HT-29 (cell line): ENCODE results near the gene MAP1LC3B. TPM values are rescaled to one million over a fixed set of nuclear protein-coding genes. Genes with fewer than 3 reads are reported as not detected.

Experiments
- DNase-seq: peaks from one replicate; pipeline ENCODE4 v3.0.0-alpha.2; 2015; ENCODE audit warnings: low spot score
- total RNA-seq: library from RNA; depleted of rRNA; stranded (reverse); fragments of >200 nt; shearing (Covaris generic); gene quantifications from 2 replicates; pipeline ENCODE4 v1.2.3, GENCODE V29; 2014

Gene MAP1LC3B
- total RNA-seq, 1 experiment from 2014 or later: 14.3 TPM

DNA sequence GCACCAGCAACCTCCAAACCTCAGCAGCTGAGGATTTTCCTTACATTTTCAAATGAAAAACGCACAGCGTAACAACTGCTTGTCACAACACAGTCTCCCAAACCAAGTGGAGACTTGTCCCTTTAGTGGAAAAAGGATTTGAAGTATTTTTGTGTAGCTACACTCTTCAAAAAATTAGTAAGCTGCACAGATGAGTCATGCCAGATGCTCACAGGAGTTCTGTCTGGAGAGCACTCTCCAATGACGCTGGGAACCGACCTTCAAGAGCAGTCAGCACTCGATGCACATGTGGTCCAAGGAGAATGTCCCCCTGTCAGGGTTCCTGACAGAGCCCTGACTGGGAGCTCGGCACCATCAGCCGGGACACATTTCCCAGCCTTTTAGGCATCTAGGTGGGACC lies 39.8 kb downstream of the MAP1LC3B start:
- no peak for DNase-seq

- no peak for DNase-seq
Measured at GRCh38 chr16:87432330-87432915, 40.3 kb downstream of the MAP1LC3B start.

DNA sequence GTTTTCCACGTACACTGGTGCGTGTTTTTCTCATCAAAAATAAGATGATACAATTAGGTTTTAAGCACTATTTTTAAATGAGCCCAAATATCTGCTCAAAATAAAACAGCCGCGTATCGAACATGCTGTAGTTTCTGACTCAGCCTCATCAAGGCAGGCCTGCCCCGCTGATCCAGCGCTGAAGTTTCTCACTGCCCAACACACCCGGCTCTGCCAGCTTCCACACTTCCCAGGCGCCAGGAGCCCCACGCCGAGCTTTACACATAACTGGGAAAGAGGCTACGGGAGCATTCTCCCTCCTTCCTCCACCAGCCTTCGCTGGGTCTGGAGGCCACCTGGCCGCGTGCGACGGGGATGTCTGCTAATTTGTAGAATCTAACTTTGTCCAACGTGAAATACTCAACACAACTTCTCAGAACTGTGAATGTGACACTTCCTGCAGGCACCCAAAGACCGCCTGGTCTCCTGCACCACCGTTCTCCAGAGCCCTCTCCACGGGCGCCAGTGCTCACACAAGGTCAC lies 42.1 kb downstream of the MAP1LC3B start:
- no peak for DNase-seq

- DNase-seq: no peak
Measured at GRCh38 chr16:87435372-87436224, 43.5 kb downstream of the MAP1LC3B start.

DNA sequence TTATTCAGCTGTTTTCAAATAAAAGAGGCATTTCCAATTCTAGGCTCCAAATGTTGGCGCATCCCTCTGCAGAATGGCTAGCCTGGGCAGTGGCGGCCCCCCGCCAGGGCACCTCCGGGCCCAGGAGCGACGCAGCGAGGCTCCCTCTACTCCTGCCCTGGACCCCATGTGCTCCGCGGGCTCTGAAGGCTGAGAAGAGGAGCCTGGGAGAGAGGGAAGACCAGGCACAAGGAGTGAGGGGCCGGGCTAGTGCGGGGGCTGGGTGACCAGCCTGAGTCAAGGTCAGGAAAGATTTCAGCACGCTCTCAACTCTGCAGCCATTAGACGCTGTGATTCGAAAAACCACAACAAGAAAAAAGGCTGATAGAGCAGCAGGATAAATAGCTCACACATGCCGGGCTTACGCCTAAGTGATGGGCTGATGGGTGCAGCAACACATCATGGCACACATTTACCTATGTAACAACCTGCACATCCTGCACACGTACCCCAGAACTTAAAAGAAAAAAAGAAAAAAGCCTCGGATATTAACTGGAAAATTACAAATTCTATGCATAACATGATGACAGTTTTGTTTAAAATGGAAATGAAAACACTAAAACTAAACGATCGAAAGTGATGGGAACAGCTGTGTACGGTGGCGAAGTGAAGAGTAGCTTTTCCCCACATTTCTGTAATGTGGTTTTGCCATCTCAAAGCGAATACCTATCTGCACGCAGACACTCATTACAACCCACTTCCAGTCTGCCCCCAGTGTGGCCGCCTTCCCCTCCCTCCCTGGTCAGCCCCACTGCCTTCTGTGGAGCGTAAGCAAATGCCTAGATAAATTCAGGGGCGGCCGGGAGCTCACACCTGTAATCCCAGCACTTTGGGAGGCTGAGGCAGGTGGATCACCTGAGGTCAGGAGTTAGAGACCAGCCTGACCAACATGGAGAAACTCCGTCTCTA lies 44.4 kb downstream of the MAP1LC3B start:
- no peak for DNase-seq

DNA sequence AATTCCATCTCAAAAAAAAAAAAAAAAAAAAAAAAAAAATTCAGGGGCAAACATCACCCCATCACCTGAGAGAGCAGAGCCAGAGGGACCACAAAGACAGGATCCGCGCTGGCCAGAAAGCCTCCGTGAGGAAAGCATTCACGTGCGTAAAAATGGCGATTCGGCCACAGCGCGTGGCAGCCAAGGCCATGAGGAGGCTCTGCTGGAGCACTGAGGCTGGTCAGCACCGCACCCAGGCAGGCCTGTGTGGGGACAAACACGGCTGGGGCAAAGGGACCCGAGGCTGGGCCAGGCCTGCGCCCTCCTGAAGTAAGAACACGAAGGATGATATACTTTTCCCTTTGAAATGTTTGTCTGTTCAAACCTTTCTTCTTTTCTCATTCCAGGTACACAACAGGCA lies 45.2 kb downstream of the MAP1LC3B start:
- DNase-seq: no peak

DNA sequence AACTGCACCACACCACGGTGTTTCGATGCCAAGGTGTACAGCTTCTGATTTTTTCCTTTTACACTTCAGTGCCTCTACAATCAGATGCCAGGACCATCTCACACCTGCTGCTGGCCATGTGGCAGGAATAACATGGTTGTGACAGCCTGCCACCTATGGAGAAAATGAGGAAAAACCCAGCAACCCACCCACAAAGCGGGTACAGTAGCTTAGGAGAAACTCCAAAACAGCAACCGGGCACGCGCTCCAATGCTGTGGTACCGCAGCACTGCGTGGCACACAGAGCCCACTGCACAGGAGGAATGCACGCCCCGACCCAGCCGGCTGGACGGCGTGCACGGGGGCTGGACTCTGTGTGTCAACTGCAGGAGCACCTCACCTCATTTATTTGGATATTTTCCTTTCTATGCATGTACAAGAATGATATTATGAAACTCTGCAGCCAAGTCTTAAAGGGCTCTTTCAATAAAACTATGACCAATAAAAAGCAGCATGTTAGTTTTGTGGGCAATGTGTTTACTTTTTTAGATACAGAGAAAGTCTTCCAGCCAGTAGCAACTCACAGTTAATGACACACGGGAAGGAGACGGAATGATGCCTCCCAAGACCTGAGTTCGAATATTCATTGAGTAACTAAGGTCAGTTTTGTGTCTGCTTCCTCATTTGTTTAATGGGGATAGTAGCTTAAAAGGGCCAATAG lies 45.9 kb downstream of the MAP1LC3B start:
- no peak for DNase-seq

DNA sequence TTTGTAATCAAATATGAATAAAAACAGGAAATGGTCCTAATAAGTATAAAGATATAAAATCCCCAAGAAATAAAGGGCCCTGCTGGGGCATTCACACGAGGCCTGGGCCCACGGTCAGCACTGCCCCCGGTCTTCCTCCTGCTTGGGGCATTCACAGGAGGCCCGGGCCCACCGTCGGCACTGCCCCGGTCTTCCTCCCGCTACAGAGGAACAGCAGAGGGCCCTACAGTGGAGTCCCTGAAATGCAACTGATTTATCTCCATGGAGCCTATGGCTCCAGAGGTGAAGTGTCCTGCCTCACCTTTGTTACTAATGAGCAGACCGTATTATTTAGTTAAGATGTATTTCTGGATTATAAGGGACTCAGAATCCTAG lies 46.5 kb downstream of the MAP1LC3B start:
- DNase-seq: no peak

- no peak for DNase-seq
Measured at GRCh38 chr16:87439926-87440325, 47.8 kb downstream of the MAP1LC3B start.

DNA sequence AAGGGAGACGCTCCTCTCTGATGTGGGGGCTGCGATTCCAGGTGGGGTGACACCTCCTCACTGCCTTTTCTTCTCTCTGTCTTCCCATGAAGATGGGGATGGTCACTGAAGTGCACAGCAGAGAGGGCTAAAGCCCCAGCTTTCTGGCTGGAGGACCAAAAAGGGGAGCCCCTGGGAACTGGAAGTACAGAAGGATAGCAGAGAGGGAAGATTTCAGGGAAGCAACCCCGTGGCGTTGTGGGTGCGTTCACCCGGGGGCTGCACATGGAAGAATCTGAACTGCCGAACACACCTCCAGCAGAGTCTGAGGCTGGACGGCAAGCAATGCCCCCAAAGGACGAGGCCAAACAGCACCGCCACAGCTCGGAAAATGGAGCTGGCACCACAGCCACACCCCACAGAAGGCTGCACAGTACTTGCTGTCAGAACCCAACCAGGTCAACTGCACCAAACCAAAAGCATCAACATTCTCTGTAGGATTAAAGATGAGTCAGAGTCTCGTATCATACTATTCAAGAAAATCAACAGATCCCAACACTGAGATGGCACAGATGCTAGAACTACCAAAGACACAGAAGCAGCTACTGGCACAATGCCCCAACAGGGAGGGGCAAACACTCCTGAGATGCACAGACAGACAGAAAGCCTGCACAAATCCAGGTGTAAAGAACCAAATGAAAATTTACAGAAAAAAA lies 49.9 kb downstream of the MAP1LC3B start:
- DNase-seq: no peak

DNA sequence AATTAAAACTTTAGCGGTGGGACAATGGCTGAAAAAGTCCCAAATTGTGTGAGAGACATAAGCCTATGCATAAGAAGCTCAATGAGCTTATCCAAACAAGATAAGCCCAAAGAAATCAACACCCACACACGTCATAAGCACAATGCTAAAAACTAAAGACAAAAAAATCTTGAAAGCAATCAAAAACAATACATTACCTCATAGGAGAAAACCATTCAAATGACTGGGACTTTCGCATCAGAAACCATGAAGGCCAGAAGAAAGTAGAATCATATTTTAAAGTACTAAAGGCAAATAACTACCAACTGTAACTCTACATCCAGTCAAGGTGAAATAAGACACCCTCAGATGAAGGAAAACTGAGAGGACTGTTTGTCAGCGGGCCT lies 50.4 kb downstream of the MAP1LC3B start:
- DNase-seq: no peak

DNA sequence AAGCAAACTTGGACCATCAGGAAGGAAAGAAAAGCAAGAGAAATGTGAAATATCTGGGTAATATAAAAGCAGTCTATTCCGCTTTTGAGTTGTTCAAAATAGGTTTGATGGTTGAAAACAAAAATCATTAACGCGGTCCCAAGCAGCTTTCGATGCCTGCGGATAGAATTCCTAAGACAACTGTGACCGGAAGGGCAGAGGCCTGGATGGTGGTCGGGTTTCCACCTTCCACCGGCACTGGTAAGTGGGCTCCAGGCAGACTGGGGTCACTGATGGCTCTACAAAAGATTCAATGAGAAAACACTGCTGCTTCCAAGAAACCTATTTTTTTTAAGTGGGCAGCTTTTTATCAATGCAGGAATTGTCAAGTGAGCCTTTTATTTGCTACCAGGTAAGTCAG lies 50.9 kb downstream of the MAP1LC3B start:
- no peak for DNase-seq

GRCh38 chr16:87443964-87444363 lies 51.8 kb downstream of the MAP1LC3B start:
- no peak for DNase-seq

DNA sequence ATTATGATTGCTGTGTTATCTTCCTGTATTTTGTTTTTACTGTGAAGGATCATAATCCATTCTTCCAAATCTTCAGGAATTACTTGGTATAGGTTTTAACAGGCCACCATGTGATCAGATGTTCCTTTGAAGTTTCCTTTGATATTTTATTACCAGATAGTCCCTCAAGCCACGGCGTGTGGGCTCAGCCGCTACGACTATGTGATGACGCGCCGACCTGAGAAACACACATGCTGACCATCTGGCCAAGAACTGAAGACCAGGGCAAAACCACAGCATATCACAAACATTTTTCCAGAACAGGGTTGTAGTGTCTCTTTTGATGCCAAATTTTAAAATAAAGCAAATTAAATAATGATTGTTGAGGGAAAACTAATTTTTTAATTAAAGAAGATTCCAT lies 53.4 kb downstream of the MAP1LC3B start:
- DNase-seq: no peak

DNA sequence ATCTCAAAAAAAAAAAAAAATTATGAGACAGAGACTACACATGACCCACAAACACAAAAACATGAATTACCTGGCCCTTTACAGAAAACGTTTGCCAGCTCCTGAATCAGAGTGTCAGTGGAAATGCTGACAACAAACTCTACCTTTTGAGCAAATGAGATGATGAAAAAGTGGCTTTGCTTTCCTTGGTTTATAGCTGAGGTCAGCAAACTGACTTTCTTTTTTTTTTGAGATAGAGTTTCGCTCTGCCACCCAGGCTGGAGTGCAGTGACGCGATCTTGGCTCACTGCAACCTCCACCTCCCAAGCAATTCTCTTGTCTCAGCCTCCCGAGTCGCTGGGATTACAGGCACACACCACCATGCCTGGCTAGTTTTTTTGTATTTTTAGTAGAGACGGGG lies 54.3 kb downstream of the MAP1LC3B start:
- DNase-seq: no peak

DNA sequence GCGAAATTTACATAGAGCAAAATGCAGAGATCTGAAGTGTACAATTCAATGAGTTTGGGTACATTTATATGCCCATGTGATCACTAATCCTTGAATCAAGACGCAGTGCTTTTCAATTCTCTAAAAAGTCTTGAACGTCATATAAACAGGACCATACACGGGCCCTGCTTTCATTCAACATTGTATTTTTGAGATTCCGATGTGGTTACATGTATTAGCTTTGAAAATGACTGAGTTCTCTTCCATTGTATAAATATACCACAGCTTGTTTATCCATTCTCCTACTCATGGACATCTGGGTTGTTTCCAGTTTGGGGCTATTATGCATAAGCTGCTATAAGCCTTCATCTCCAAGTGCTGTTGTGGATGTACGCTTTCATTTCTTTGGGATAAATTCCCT lies 55.2 kb downstream of the MAP1LC3B start:
- no peak for DNase-seq

GRCh38 chr16:87448866-87449265 lies 56.7 kb downstream of the MAP1LC3B start:
- no peak for DNase-seq

GRCh38 chr16:87451563-87452210 lies 59.6 kb downstream of the MAP1LC3B start:
- DNase-seq: no peak

GRCh38 chr16:87453326-87453725 lies 61.2 kb downstream of the MAP1LC3B start:
- no peak for DNase-seq
